Measurements from ENCODE around the gene HMGN3. TPM values are rescaled to one million over a fixed set of nuclear protein-coding genes. Genes with fewer than 3 reads are reported as not detected.

HMGN3 gene
- total RNA-seq, 2 experiments from 2014 or later = 56.3 to 56.5 TPM

DNA sequence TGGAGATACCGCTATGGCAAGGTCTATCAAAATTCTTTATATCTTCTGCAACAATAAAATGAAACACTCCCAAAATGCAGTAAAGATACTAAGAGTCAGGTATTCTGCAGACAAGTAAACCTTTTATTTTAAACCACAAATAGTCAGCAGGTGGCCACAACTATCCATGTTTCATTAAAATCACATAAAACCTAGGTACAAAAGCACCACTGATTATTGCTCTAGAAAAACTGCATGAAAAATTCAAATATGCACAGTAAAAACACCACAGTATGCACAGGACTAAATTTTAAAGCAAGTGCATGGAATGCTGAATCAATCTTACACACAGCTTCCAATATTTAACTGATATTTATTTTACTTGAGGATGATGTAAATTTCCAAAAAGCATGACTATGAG is 33.3 kb downstream of the HMGN3 start:
- no peaks in the 10 kb centered on the region for H3K4me1 Mint-ChIP-seq (ENCODE audit: low read depth)
- no peaks in the 10 kb centered on the region for H3K9me3 Mint-ChIP-seq (ENCODE audit: insufficient read depth)
- no peak overlapping the region for H3K27ac Mint-ChIP-seq
- H3K27me3 Mint-ChIP-seq (ENCODE audit: low read depth) = no peaks in the 10 kb centered on the region
- CTCF ChIA-PET = no interaction called here
- DNase-seq (no peak), ATAC-seq (no peak)
- POLR2A ChIA-PET = no interaction called here
- H3K4me3 Mint-ChIP-seq = no peak overlapping the region
- peaks cover 3% of the 10 kb centered on the region for H3K36me3 Mint-ChIP-seq (ENCODE audit: low read depth)

DNA sequence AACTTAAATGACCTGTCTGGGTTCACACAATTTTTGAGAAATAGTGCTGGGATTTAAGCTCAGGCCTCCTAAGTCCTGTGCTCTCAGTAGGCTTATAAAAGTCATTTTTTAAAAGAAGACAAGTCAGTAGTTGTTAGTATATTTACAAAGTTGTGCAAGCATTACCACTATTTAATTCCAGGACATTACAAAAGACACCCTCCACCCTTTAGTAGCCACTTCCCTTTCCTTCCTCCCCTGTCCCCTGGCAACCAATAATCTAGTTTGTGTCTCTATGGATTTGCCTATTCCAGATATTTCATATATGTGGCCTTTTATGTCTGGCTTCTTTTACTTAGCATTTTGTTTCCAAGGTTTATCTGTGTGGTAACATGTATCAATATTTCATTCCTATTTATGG is 37.6 kb downstream of the HMGN3 start:
- peaks cover 5% of the 10 kb centered on the region for H3K36me3 Mint-ChIP-seq (ENCODE audit: low read depth)
- CTCF ChIA-PET = no interaction called here
- no peak overlapping the region for H3K27ac Mint-ChIP-seq
- no peak overlapping the region for H3K4me3 Mint-ChIP-seq
- no peaks in the 10 kb centered on the region for H3K4me1 Mint-ChIP-seq (ENCODE audit: low read depth)
- no peaks in the 10 kb centered on the region for H3K27me3 Mint-ChIP-seq (ENCODE audit: low read depth)
- ATAC-seq (no peak), DNase-seq (no peak)
- POLR2A ChIA-PET = no interaction called here
- H3K9me3 Mint-ChIP-seq (ENCODE audit: insufficient read depth) = peaks cover 4% of the 10 kb centered on the region

DNA sequence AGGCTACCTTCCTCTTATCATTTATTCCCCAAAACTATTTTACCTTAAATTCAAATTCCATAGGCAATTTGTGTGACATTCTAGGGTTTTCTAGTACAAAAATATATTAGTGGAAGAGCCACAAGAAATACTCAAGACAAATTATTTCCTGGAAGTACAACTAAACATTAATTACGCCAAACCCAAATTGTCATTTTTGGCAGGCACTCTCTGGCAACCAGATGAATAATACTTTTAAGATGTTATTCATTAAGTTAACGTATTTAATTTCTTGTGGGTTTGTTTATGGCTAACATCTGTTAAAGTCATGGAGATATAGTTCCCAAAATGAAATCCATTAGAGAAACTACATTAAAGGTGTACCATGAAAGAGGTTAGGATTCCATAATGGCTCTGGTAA is 40.5 kb downstream of the HMGN3 start:
- H3K4me1 Mint-ChIP-seq (ENCODE audit: low read depth) = no peaks in the 10 kb centered on the region
- ATAC-seq (no peak), DNase-seq (no peak)
- no peak overlapping the region for H3K4me3 Mint-ChIP-seq
- ChIA-PET POLR2A (no interaction called here), CTCF (no interaction called here)
- H3K36me3 Mint-ChIP-seq (ENCODE audit: low read depth) = peaks cover 2% of the 10 kb centered on the region
- H3K9me3 Mint-ChIP-seq (ENCODE audit: insufficient read depth) = peaks cover 11% of the 10 kb centered on the region
- no peaks in the 10 kb centered on the region for H3K27me3 Mint-ChIP-seq (ENCODE audit: low read depth)
- H3K27ac Mint-ChIP-seq = no peak overlapping the region

DNA sequence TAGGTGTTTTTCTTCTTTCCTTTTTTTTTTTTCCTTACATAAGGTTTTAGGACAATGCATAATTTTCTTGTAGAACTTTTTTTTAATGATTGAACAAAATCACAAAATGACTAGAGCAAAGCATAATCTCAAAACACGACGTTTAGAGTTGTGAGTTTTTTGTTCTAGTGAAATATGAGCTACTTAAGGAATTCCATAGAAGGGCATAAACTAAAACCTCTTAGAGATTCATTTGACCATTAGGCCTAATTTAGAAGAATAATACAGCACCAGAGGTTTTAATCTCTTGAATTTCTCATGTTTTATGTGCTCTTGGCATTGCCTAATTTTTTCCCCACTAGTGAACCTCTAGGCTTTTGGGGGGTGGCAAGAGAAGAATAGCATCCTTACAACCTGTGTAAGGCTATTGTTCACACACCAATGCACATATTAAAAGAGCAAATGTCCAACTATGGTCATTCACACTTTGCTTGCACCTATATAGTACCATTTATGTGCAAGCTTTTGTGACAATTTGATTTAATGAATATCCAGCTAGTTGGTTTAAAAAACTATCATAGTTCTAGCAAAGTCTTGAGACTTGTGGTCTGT is 44.6 kb downstream of the HMGN3 start:
- Mint-ChIP-seq H3K9me3 (ENCODE audit: insufficient read depth) (peaks cover 11% of the 10 kb centered on the region), H3K4me3 (no peak overlapping the region), H3K27ac (no peak overlapping the region), H3K27me3 (ENCODE audit: low read depth) (no peaks in the 10 kb centered on the region), H3K4me1 (ENCODE audit: low read depth) (no peaks in the 10 kb centered on the region), H3K36me3 (ENCODE audit: low read depth) (no peaks in the 10 kb centered on the region)
- POLR2A ChIA-PET = no interaction called here
- CTCF ChIA-PET = no interaction called here
- DNase-seq (no peak), ATAC-seq (no peak)

DNA sequence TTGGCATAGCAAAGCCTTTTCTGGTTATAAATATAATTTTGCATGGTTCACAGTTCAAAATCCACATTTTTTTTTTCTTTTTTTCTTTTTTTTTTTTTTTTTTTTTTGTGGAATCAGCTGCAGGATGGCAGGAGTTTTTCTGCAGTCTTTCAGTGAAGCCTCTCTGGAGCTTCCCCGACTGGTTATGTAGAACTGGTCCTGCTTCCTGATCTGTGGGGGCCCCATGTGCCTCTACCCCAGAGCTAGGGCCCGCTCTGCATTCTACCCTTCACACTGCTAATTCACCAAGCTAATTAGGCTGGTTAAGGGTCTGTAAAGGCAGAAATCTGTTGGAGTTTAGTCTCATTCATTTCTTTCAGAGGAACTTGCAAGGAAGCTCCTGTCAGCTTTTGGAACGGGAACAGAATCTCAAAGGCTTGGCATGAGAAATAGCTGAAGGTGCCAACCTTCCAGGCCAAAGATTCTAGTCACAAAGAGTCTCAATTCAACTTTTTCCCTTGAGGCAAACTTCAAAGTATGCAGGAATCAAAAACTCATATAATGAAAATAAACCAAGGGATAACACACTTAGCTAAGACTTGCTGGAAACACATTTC is 45.5 kb downstream of the HMGN3 start:
- no peak for DNase-seq
- peaks cover 11% of the 10 kb centered on the region for H3K9me3 Mint-ChIP-seq (ENCODE audit: insufficient read depth)
- no peaks in the 10 kb centered on the region for H3K36me3 Mint-ChIP-seq (ENCODE audit: low read depth)
- no peaks in the 10 kb centered on the region for H3K27me3 Mint-ChIP-seq (ENCODE audit: low read depth)
- no peak for ATAC-seq
- CTCF ChIA-PET = no interaction called here
- no peak overlapping the region for H3K27ac Mint-ChIP-seq
- POLR2A ChIA-PET = no interaction called here
- no peaks in the 10 kb centered on the region for H3K4me1 Mint-ChIP-seq (ENCODE audit: low read depth)
- H3K4me3 Mint-ChIP-seq = no peak overlapping the region

DNA sequence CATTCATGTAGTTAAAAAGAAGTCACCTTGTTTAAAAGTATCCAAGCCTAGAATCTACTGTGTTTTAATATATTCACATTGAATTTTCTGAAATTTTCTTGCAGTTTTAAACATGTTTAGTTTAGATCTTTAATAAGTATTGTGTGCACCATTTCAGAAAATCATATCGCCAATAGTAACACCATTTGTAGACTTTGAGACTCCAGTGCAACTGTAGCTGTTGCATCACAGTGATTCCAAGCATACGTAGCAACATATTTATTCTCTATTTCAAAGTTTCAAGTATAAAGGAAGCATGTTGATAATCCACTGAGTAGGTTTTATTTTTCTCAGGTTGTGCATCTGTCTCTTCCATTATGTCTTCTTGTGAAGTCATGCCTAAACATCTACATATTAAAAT is 46.4 kb downstream of the HMGN3 start:
- Mint-ChIP-seq H3K4me3 (no peak overlapping the region), H3K9me3 (ENCODE audit: insufficient read depth) (peaks cover 11% of the 10 kb centered on the region), H3K4me1 (ENCODE audit: low read depth) (no peaks in the 10 kb centered on the region), H3K27ac (no peak overlapping the region), H3K27me3 (ENCODE audit: low read depth) (no peaks in the 10 kb centered on the region), H3K36me3 (ENCODE audit: low read depth) (no peaks in the 10 kb centered on the region)
- ChIA-PET CTCF (no interaction called here), POLR2A (no interaction called here)
- no peak for ATAC-seq
- DNase-seq = no peak

DNA sequence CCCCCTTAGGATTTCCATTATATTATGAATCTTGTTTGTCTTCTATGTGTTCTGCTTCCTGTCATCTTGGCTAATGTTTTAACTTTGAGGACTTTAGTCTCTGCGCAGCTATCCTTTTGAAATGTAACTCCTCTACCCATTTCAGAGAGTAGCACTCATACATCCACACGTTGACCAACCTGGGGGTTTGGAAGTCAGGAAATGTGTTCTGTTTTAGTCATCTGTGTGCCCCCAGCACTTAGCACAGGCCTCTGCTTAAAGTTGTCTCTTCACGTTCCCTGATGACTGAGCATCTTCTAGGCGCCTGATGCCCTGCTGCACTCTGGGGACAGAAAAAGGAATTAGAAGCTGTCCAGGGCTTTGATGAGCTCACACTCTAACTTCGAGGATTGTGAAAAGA is 47.9 kb downstream of the HMGN3 start:
- peaks cover 3% of the 10 kb centered on the region for H3K9me3 Mint-ChIP-seq (ENCODE audit: insufficient read depth)
- no peak overlapping the region for H3K4me3 Mint-ChIP-seq
- CTCF ChIA-PET = no interaction called here
- H3K36me3 Mint-ChIP-seq (ENCODE audit: low read depth) = no peaks in the 10 kb centered on the region
- DNase-seq (no peak), ATAC-seq (no peak)
- no peaks in the 10 kb centered on the region for H3K27me3 Mint-ChIP-seq (ENCODE audit: low read depth)
- no peak overlapping the region for H3K27ac Mint-ChIP-seq
- H3K4me1 Mint-ChIP-seq (ENCODE audit: low read depth) = no peaks in the 10 kb centered on the region
- POLR2A ChIA-PET = no interaction called here

DNA sequence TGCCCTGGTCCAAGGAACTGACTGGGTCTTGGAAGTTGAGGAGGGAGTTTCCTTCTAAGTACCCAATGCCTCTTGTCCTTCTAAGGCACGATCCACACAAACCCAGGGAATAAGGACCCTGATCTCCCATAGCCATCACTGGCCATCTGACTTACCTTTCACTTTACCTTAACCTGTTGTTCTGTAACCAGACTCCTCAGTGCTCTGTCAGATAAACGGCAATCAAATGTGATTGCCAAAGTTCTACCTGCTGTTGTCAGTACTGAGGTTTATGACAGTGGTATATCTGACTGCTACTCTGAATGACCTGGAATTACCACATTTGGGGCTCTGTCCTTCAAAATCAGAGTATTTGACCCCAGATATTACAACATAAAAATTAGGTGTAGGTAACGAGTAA is 49.8 kb downstream of the HMGN3 start:
- no peak for DNase-seq
- Mint-ChIP-seq H3K9me3 (ENCODE audit: insufficient read depth) (no peaks in the 10 kb centered on the region), H3K27me3 (ENCODE audit: low read depth) (no peaks in the 10 kb centered on the region), H3K4me3 (no peak overlapping the region), H3K4me1 (ENCODE audit: low read depth) (no peaks in the 10 kb centered on the region), H3K27ac (no peak overlapping the region), H3K36me3 (ENCODE audit: low read depth) (no peaks in the 10 kb centered on the region)
- CTCF ChIA-PET = no interaction called here
- ATAC-seq = no peak
- POLR2A ChIA-PET = no interaction called here

DNA sequence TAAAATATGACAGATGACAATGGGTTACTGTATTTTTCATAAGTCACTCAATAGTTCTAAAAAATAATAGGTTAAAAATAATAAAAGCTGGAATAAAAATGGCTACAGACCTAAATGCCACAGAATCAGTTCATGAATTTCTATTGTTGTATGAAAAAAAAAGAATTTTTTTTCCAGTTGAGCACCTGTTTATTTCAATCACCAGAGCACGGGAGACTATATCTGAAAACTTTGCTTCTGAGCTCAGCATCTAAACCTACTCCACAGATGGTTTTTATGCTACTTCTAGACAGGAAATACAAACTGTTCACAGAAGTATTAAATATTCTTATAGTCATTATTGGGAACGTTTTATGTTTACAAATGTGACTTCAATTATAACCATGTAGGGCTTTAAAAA is 50.4 kb downstream of the HMGN3 start:
- ATAC-seq (no peak), DNase-seq (no peak)
- Mint-ChIP-seq H3K27me3 (ENCODE audit: low read depth) (peaks cover 4% of the 10 kb centered on the region), H3K9me3 (ENCODE audit: insufficient read depth) (no peaks in the 10 kb centered on the region), H3K36me3 (ENCODE audit: low read depth) (no peaks in the 10 kb centered on the region), H3K27ac (no peak overlapping the region), H3K4me1 (ENCODE audit: low read depth) (no peaks in the 10 kb centered on the region), H3K4me3 (no peak overlapping the region)
- POLR2A ChIA-PET = interaction anchor here (0.8 kb wide), 1 partner anchor 106 kb away, joined by 3 read pairs; no protein-coding TSS in a partner anchor
- CTCF ChIA-PET = no interaction called here

DNA sequence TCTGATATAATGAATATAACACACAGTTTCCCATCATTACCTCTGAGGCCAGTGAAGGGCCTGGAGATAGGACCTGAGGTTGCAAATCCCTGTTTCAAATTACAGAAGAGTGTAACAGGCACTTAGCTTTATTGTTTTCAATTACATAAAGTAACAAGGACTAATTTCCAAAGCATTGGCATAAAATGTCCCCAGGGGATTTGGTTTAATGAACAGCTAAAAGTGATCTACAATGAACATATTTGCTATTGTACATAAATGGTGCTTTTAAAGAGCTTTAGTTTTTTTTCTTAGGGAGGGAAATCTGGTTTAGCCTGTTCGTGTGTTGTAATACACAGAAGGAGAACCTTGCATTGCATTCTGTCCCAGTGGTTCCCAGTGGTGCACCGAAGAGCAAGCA is 54.4 kb downstream of the HMGN3 start:
- Mint-ChIP-seq H3K4me1 (ENCODE audit: low read depth) (no peaks in the 10 kb centered on the region), H3K4me3 (no peak overlapping the region), H3K9me3 (ENCODE audit: insufficient read depth) (no peaks in the 10 kb centered on the region), H3K36me3 (ENCODE audit: low read depth) (no peaks in the 10 kb centered on the region), H3K27ac (no peak overlapping the region), H3K27me3 (ENCODE audit: low read depth) (peaks cover 6% of the 10 kb centered on the region)
- ChIA-PET CTCF (no interaction called here), POLR2A (interaction anchor here (0.8 kb wide), 1 partner anchor 13 kb away, joined by 3 read pairs; no protein-coding TSS in a partner anchor)
- ATAC-seq = no peak
- no peak for DNase-seq

DNA sequence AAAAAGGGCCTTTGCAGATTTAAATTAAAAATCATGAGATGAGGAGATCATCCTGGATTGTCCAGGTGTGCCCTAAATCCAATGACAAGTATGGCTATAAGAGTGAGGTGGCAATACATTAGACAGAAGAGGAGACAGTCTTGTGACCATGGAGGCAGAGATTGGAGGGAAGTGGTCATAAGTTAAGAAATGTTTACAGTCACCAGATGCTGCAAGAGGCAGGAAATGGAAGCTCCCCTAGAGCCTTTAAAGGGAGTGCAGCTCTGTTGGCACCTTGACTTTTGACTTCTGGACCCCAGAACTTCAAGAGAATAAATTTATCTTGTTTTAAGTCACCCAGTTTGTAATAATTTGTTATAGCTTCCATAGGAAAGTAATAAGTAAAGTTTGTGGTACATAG is 61.1 kb downstream of the HMGN3 start:
- no peak for ATAC-seq
- H3K27ac Mint-ChIP-seq = no peak overlapping the region
- peaks cover 2% of the 10 kb centered on the region for H3K27me3 Mint-ChIP-seq (ENCODE audit: low read depth)
- POLR2A ChIA-PET = interaction anchor here (0.6 kb wide), 1 partner anchor 95 kb away, joined by 3 read pairs; the partner anchor contains the start of gene PHIP
- peaks cover 2% of the 10 kb centered on the region for H3K4me1 Mint-ChIP-seq (ENCODE audit: low read depth)
- no peaks in the 10 kb centered on the region for H3K9me3 Mint-ChIP-seq (ENCODE audit: insufficient read depth)
- CTCF ChIA-PET = no interaction called here
- no peak overlapping the region for H3K4me3 Mint-ChIP-seq
- H3K36me3 Mint-ChIP-seq (ENCODE audit: low read depth) = no peaks in the 10 kb centered on the region
- DNase-seq = no peak

DNA sequence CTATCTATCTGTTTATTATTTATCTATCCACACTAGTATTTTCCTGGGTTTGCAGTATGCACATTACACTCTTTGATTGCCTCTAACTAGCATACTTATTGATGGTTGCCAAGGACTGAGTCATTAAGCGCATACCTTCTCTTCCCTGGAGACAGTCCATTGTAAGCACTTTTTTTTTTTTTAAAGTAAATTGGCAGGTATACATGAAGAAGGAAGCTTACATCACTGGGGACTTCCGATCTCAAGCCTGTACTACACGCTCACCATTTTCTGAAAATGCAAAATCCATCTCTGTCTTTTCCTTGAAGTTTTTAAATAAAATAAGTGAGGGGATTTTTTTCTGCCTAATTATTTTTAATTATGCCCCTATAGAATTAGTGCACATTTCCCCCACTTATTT is 63.5 kb downstream of the HMGN3 start:
- H3K36me3 Mint-ChIP-seq (ENCODE audit: low read depth) = no peaks in the 10 kb centered on the region
- no peak overlapping the region for H3K4me3 Mint-ChIP-seq
- H3K27ac Mint-ChIP-seq = no peak overlapping the region
- peaks cover 2% of the 10 kb centered on the region for H3K4me1 Mint-ChIP-seq (ENCODE audit: low read depth)
- ATAC-seq (no peak), DNase-seq (no peak)
- H3K9me3 Mint-ChIP-seq (ENCODE audit: insufficient read depth) = no peaks in the 10 kb centered on the region
- no peaks in the 10 kb centered on the region for H3K27me3 Mint-ChIP-seq (ENCODE audit: low read depth)
- CTCF ChIA-PET = no interaction called here
- POLR2A ChIA-PET = no interaction called here

DNA sequence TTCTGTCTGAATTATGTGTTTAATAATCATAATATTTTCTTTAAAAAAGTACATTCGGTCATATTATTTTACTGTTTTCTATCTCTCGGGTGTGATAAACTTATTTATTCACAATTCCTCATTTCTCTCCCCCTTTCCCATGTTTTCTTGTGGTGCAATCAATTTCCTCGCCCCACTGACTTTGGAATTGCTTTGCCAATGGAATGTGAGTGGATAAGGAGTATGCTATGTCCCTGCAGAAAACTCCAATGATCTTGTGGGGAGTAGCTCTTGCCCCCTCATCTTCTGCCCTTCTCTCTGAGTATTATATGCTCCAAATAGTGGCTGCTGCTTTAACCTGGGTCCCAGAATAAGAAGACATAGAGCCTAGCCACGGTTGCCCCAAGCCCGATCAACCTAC is 64.1 kb downstream of the HMGN3 start:
- POLR2A ChIA-PET = no interaction called here
- peaks cover 2% of the 10 kb centered on the region for H3K4me1 Mint-ChIP-seq (ENCODE audit: low read depth)
- CTCF ChIA-PET = no interaction called here

More for the DNA sequence above, 64.1 kb downstream of the HMGN3 start:
- ATAC-seq (no peak), DNase-seq (no peak)
- Mint-ChIP-seq H3K4me3 (no peak overlapping the region), H3K36me3 (ENCODE audit: low read depth) (no peaks in the 10 kb centered on the region), H3K27me3 (ENCODE audit: low read depth) (no peaks in the 10 kb centered on the region), H3K9me3 (ENCODE audit: insufficient read depth) (no peaks in the 10 kb centered on the region), H3K27ac (no peak overlapping the region)

All from activated CD8-positive, alpha-beta T cell treated with anti-CD3 and anti-CD28 coated beads, Interleukin-2, amount 10 ng/mL, durations not matched to agents 7 days and 5 days (primary cell).